Measurements from ENCODE around the gene PHYHIPL.

DNA sequence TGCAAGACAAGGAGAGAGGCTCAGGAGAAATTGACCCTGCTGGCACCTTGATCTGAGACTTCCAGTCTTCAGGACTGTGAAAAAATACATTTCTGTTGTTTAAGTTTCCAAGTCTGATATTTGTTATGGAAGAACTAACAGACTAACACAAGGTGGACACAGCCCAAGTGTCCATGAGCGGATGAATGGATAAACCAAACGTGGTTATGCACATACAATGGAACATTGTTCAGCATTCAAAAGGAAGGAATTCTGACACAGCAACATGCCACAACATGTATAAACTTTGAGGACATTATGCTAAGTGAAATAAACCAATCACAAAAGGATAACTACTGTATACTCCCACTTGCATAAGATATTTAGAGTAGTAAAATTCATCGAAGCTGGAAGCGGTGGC lies 109.4 kb downstream of the PHYHIPL start:
- TF ChIP-seq, protein P1, sequence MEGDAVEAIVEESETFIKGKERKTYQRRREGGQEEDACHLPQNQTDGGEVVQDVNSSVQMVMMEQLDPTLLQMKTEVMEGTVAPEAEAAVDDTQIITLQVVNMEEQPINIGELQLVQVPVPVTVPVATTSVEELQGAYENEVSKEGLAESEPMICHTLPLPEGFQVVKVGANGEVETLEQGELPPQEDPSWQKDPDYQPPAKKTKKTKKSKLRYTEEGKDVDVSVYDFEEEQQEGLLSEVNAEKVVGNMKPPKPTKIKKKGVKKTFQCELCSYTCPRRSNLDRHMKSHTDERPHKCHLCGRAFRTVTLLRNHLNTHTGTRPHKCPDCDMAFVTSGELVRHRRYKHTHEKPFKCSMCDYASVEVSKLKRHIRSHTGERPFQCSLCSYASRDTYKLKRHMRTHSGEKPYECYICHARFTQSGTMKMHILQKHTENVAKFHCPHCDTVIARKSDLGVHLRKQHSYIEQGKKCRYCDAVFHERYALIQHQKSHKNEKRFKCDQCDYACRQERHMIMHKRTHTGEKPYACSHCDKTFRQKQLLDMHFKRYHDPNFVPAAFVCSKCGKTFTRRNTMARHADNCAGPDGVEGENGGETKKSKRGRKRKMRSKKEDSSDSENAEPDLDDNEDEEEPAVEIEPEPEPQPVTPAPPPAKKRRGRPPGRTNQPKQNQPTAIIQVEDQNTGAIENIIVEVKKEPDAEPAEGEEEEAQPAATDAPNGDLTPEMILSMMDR (IDR thresholded peaks at IDR 0.05) = no peak
- no peak for TF ChIP-seq POLR2A (IDR thresholded peaks at IDR 0.05)

Data from heart left ventricle (tissue), 13 donors.